ENCODE measurements around the gene GPA33.

Gene GPA33

DNA sequence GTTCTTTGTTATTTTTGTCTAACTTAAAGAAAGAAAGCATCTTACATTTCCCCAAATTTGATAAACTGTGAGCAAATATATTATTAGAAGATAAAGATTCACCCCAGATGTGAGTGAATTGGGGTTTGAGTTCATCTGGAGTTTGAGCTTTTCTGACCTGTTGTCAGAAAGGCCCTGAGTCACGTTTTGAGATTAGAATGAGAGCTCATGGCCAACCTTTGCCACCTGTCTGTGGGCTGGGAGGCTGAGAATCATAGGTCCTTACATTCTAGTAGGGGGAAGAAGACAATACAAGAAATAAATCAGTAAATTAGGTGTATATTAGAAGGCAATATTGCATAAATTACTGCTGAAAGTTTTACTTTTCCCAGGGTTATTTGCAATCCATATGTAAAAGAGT, 26.0 kb upstream of the GPA33 start:
- no peak for DNase-seq

DNA sequence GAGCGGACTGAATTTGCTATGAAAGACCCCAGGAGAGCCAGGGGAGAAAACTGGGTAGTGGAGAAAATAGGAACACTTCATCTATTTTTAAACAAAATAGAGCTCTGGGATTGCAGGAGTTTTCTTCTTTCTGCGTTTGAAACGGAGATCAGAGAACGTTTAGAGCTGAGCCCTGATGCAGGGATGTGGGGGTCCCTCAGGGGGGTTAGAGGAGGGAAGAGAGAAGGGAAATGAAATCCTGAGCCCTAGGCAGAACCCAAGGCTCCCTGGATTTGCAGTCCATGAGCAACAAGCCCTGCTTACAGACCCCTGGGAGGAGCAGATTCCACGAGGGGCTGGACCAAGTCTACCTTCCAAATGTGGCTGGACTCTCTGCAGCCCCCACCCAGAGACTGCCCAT, 25.5 kb upstream of the GPA33 start:
- no peak for DNase-seq

DNA sequence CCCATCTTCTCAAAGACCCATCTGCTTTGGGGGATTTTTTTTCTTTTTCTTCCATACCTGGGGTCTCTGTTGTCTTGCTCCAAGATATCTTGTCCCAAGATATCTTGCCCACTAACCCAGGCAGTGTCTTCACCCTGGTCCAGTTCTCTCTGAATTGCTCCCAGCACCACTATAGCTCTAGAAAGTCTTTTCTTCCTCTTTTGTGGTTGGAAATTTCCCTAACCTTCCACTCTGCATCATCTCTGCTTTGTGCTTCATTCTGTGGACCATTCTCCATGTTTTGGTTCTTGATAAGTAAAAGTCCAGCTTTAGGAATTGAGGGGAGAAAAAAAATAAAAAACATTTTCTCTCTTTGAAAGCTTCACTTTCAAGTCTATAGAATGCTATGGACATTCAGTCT, 24.5 kb upstream of the GPA33 start:
- DNase-seq: no peak

DNA sequence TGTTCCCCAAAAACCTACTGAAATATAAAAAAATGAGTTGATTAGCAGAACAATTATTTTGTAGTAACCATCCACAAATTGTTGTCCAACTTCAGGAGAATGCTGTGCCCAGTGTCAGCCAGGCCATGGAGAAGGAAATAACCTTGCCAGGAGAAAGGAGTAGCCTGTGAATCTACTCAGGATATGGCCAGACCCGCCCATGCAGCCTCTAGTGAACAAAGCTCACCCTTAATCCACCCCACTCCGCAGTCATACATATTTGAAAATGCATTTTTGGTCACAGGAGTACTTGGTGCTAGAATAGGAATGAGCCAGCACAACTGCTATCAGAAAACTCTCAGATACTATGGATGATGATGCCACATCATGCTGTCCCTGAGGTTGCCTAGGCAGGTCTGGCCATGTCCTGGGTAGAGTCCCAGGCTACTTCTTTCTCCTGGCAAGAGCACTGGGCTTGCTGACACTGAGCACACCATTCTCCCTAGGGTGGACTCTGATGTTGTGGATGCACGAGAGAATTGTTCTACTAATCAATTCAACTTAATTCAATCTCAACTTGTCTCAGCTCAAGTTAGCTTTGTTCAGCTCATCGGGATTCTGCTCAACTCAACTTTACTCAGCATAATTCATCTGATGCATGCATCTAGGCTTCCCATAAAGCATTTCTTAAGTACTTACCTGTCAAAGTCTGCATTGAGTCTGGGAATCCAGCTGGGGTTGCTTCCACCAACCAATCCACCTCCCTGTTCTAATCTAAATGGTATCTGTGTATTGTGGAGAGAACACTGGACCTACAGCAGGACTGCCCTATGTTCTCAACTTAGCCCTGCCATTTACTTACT, 21.9 kb upstream of the GPA33 start:
- DNase-seq: no peak

DNA sequence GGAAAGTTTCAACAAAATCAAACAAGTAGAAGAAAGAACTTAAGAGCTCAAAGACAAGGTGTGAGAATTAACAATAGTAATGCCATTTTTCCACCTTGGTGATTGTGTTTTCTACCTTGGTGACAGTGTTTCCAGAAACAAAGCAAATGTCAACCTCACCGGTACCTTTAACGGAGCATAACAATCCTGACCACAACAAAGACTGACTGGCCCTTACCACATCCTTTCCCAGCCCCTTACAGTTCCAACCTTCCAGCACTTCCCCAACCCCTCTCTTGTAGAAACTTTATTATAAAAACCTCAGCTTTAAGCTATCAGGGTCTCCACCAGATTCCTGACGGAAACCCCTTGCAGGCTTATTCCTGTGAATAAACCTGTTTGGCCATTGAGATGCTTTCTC, 20.4 kb upstream of the GPA33 start:
- no peak for DNase-seq

DNA sequence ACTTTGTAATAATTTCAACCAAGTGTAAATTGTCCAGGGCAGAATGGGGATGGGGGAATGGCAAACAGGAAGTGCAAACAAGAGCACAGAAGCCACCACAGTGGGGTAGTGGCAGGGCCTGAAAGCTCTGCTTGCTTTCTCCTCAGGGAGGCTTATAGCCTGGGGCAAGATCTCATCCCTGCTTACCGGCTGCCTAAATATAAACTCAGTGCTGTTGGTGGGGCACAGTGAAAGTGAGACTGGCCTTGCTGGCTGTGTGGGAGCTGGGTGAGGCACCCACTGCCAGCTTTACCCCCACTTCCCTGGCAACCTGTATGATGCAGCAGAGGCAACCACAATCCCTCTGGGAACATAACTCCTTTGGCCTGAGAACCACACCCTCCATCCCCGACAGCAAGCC, 18.9 kb upstream of the GPA33 start:
- no peak for DNase-seq

DNA sequence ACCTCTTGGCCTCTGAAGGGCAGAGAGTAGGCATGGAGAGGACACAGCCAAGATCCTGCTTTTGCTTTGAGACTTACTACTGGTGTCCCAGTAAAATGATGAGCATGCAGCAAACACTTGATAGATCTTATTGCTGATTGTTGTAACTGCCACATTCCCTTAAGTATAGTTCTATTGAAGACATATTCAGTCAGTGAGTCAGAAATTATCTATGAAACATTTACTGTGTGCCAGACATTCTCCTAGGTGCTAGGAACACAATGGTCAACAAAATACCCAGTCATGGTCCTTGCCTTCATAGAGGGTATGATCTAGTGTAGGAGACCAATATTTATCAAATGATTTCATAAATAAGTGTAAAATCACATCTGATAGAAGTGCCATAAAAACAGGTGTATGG, 17.3 kb upstream of the GPA33 start:
- DNase-seq: no peak

DNA sequence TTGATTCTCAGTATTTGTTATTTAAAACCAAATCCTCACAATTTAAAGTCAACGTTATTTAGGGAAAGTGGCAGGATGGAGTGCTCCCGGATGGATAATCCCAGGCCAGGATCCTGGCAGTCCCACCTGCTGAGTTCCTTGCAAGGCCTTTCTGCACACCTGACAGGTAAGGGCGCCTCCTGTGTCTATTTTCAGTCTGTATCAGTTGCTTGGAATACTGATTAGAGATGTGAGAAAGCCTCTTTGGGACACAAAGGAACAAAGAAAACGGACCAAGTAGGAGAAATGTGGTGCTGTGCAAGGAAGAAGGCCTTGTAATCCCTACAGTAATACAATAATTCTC, 15.9 kb upstream of the GPA33 start:
- no peak for DNase-seq

DNA sequence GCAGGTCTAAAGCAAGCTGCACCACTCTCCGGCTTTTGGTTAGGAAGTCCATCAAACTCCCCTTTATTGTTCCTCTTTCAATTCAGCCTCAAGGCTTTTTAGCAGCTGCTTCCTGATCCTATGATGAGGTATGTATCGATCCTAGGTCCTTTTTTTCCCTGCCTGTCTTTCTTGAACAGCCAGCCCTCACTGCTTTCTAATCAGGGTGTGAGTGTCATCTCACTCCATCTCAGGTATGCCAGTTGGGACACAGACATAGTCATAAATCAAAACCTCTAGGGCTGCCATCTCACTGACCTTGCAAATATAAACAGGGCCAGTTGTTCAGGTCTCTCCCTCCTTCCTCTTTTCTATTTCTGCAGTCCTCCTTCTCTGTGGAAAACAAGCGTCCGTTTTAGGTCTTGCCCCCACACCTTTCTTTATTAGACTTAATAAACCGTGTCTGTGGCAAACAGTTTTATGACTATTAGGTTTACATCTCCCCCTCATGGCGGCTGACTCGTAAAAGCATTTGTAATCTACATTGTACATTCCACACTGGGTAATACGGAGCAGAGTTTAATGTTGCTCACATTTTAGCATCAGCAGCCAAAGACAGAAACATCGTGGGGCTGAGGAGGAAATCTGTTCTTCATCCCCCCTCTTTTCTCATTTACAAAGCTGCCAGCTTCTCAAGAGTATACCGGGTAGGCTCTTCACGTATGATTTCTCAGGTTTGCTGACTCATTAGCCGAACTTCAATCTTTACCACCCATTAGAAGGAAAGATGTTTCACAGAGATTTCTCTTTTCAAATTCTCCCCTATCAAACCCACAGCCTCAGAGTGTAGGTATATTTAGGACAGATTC, 15.3 kb upstream of the GPA33 start:
- DNase-seq: no peak

DNA sequence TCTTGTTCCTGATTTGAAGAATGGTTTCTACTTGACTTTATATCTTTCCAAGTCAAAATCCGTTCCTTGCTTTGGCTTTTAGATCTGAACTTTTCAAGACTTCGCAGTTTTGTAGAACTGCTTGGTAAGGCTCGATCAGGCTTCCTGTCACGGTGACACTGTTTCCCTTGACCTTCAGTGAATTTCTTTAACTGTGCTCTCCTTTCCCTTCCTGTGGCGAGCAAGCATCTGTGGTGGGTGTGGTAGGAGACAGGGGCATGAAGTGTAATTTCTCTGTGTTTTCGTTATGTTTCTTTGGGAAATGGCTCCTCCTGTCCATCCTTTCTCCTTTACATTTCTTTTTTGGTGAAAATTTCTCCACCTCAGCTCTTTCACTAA, 14.1 kb upstream of the GPA33 start:
- DNase-seq: no peak

DNA sequence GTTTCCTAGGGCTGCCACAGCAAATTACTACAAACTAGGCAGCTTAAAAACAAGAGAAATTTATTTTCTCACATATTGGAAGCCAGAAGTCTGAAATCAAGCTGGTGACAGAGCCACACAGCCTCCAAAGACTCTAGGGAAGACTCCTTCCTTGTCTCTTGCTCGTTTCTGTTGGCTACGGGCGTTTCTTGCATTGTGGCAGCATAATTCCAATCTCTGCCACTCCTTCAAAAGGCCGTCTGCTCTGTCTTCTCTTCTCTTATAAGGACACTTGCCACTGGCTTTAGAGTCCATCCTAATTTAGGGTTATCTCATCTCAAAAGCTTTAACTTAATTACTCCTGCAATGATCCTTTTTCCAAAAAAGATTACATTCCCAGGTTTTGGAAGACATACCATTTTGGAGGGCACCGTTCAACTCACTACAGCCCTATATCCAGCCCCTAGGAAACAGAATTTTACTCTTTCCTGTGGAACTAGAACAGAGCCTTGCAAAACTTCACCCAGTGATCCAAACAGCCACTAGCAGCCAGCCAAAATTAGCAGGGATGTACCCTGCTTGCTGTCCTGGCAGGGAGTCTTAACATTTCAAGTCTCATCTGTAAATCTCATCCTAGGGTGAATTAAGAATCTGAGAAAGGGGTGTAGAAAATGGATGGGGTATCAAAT, 12.9 kb upstream of the GPA33 start:
- DNase-seq: no peak

DNA sequence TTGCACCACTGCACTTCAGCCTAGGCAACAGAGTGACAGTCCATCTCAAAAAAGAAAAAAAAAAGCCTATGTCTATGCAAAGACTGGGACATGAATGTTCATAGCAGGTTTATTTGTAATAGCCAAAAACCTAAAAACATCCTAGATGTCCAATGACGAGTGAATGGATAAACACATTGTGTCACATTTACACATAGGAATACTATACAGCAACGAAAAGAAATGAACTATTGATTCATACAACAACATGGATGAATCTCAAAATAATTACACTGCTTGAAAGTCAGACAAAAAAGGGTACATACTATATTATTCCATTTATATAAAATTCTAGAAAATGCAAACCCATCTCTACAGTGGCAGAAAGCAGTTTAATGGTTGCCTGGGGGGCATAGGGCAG, 11.6 kb upstream of the GPA33 start:
- DNase-seq: no peak

DNA sequence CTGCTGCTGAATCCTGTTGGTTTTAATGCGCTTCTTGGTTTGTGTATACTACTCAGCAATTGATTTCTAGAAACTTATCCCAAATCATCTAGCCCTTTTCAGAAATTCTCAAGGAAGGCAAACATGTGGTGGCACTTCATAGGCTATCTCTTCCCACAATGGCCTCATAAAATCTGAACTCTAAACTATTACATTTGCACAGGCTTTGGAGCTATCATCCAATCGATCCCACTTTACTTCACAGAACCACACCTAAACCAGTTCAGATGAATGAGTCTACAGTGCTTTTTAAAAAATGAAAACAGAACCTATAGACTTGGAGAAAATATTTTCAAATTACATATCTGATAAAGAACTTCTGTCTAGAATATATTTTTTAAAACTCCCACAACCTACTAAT, 10.6 kb upstream of the GPA33 start:
- no peak for DNase-seq

DNA sequence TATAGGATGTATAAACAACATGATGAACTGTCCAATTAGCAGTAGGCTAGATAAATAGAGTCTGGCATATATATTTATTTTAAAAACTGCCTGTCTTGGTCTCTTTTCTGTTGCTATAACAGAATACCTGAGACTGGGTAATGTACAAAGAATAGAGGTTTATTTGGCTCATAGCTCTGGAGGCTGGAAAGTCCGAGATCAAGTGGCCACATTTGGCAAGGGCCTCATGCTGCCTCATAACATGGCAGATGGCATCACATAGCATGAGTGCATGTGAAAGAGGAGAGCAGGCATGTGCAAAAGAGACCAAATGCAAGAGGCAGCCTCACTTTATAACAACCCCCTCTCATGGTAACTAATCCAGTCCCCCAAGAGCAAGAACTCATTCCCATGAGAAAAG, 9.7 kb upstream of the GPA33 start:
- no peak for DNase-seq

DNA sequence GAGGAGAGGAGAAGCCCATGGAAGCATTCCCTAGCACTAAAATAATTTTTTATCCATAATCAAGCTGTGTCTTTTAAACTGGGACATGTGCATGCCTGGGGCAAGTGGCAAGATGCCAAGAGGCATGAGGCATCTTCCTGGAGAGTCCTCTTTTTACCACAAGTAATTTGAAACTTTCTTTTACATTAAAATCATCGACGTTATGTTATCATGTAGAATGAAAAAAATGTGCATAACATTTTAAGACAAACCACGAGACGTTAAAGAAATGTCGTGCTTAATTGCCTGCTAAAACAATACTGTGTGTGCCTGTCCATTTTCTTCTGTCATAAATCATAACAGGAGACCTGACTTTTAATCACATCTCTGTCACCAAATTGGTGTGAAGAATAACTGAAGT, 5.2 kb upstream of the GPA33 start:
- no peak for DNase-seq

DNA sequence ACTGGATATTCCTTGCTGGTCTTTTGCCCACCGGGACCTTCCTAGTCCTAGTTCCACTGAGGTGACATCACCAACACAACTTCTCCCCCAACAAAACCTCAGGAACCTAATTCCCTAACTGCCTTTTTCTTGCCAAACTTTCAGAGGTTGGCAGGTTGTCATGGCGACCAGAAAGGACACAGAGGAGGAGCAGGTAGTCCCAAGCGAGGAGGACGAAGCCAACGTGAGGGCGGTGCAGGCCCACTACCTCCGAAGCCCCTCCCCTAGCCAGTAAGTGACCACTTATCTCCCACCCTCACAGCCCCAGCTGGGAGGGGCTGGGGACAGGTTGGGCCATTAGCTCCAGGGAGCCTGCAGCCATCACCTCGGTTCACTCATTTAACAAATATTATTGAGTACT, 4.5 kb upstream of the GPA33 start:
- no peak for DNase-seq

DNA sequence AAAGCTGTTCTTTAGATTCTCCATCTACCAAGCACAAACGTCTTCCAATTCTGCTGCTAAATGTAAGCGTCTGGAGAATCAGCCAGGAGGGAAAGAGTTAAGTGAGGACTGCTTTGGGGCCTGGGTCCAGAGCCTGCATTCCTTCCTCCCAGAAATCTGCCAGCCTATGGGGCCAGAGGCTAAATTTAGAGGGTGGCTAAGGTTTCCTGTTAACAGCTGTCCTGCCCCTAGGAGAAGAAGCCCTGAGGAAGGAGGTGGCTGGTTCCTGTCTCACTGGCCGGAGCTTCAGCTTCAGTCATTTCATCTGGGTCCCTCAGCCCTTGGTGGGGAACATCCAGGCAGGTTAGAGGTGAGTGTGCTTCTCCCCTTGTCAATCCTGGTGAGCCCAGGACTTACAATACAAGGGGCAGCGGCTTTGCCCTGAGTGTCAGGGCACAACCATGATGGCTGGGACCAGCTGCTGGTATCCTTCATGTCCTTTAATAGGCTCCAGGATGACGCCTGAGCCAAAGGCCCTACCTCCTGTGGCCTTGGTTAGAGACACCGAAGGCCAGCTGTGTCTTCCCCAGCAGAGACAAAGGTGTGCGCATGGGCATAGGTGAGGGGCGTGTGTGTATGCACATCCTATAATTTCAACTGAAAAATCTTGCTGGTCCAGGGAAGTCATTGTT, 3.8 kb upstream of the GPA33 start, which contains the start of gene STYXL2:
Gene STYXL2, plus strand, starts transcription at position 230 of the 671 bp plus-strand sequence. CDS start 775 bp downstream, outside the sequence.
- DNase-seq: no peak

DNA sequence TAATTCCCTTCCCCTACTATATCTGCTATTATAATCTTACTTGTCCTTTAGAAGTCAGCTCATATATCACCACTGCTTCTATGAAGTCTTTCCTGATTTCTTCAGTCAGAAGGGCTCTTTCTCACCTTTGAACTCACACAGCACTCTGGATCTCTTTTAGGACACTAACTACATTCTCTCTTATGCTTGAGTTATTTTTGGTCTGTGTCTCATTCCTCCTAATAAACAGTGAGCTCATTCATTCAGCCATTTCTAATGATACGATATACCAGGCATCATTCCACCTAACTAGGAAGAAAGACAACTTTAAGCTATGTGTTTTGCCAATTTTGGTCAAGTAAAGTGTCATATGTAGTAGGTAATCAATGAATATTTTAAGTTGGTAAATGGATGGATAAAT, 2.5 kb upstream of the GPA33 start:
- DNase-seq: no peak

DNA sequence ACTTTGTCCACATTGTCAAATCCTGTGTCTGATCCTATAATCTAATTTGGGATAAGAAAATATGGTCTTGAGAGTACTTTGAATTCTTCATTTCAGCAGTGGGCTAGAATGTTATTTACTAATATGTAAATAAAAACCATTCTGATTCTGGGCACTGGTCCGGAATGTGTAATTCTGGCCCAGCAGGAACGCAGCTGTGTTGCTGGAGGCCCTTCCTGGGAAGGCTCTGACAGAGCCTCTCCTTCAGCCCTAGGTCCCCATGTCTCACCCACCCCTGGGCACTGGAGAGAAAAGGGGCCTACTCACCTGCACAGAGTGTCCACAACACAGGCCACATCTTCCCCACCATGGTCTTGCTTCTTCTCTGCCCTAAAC, 251 bp downstream of the GPA33 start:
- DNase-seq: no peak

DNA sequence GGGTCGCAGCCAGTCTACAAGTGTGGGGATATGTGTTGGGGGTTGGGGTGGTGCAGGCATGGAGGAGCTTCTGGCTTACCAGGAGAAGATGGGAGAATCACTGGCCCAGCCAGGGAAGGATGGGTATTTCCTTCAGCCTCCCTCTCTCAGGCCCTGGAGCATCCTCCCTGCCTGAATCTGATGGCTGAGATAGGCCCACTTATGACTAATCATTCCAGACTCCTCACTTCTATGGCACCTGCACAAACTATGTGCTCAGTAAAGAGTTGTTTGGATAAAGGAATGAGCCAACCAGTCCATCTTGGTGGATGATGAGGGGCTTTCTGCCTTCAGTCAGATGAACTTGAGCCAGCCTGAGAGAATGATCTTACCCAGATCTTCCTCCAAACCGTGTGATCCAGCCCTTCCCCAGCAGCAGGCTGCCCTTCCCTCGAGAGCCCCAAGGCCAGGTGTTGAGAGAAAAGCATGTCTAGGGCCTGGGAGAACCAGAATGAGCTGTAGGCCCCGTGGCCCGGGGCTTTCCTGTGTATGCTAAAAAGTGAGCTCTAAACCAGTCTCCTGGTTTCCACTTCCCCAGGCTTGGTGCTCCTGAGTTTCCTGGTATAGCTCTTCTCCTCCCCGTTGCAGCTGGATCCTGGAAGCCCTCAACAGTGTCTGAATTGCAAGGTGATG, 1.3 kb downstream of the GPA33 start:
- no peak for DNase-seq

DNA sequence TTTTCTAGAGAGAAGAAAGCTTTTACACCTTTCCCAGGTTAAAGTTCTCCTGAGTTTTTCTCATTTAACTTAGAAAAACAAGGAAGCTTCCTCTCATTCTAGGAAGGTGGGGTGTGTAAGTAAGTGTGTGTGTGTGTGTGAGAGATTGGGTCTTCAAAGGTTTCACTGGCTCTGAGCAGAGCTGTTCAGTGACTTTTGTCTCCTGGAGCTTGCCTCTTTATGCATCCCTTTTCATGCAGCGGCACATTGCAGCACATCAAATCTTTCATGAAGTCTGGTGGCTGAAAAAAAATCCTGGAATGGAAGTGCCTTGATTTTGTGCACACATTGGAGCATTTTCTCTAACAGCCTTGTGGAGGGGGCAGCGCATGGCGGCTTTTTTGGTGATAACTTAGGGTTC, 3.4 kb downstream of the GPA33 start:
- no peak for DNase-seq

DNA sequence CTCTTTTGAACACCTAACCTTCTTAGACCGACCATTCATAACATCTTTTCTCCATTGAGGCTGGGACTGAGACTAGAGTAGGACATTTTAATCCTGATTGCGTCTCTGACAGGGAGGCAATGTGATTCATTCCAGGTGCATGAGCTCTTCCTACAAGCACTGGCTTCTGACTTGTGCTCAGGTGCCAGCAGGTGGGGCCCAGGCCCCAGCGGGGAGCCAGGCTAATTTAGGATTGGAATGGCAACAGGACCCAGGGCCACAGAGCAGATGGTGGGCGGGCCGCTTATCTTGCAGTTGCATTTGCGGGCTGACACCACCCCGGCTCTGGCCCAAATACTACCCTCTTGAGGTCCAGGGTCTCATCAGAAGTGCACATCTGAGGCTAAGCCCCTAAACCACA, 4.1 kb downstream of the GPA33 start:
- no peak for DNase-seq

DNA sequence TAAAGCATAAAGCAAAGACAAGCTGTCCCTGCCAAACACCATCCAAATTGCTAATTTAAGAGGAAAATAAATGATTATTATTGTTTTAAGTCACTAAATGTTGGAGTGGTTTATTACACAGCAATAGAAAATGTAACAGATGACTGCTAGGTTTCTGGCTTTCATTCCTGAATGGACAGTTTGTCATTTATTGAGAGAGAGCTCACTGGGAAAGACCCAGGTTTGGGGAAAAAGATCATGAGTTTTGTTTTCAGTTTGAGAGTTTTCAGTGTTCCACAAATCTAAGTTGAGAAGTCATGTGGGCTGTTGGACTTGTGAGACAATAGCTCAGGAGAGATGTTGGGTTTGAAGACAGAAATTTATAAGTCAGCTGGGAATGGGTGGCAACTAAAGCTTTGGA, 5.4 kb downstream of the GPA33 start:
- DNase-seq: no peak
